Measurements from ENCODE around the gene GRAMD1A. TPM values are rescaled to one million over a fixed set of nuclear protein-coding genes. Genes with fewer than 3 reads are reported as not detected.

Gene GRAMD1A
- total RNA-seq, 1 experiment from 2014 or later: 125 TPM

DNA sequence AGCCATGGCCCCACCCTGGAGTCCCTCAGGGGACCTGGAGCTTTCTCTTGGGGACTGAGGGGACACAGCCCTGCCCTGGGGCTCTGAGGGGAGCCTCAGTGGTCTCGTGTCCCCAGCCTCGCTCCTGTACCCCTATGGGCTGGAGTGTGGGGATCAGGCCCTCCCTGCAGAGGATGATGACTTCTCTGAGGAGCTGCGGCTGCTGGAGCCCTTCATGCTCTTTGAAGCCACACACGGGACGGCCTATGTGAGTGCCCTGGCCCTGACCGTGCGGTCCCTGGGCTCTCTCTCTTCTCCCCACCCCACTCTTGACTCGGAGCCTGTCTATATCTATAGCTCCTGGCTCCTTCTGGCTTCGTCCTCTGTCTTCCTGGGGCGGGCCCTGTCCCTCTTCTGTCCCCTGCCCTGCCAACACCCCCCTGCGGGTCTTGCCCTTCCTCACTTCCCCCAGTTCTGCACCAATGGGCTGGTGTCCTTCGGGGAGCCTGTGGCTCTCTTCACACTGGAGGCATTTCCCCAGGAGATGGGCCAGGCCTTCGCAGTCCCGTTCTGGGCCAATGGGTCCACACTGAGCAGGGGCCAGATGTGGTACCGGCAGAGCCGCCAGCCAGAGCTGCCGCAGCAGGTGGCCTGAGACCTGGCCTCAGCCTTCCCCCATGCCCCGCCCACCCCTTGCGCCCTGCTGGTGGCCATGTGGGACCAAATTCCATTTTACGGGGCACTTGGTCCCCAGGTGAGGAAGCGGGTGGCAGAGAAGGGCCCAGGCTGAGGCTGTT, 74.5 kb downstream of the GRAMD1A start:
- Histone ChIP-seq H3K56ac (ENCODE audit: insufficient read length, low read depth, low read length) (no peak overlapping the region), H3K9me3 (ENCODE audit: control insufficient read depth, low read depth, low read length) (no peaks in the 10 kb centered on the region), H3K79me2 (ENCODE audit: insufficient read depth, low read length) (no peaks in the 10 kb centered on the region), H4K8ac (replicated peaks; ENCODE audit: insufficient read length, low read depth, low read length) (no peak overlapping the region), H3K9ac (ENCODE audit: extremely low read depth, insufficient read length, low read length) (no peak overlapping the region), H3T11ph (ENCODE audit: low read length) (no peak overlapping the region), H2BK15ac (ENCODE audit: low read depth, low read length) (no peak overlapping the region), H2AK5ac (ENCODE audit: insufficient read length, low read length) (no peak overlapping the region), H3K23ac (ENCODE audit: insufficient read length, low read depth, low read length) (no peak overlapping the region), H2AFZ (ENCODE audit: low read length) (no peak overlapping the region), H4K91ac (ENCODE audit: insufficient read length, low read depth, low read length) (no peak overlapping the region), H3K14ac (ENCODE audit: insufficient read depth, low read length) (no peak overlapping the region; the same call in 1 of the 2 replicates), H3K23me2 (ENCODE audit: insufficient read length, low read depth, low read length, poor library complexity, severe bottlenecking) (no peaks in the 10 kb centered on the region), H3K27ac (ENCODE audit: insufficient read length, low read depth, low read length) (no peak overlapping the region), H2BK5ac (ENCODE audit: insufficient read length, low read length) (no peak overlapping the region), H2BK12ac (ENCODE audit: insufficient read length, low read depth, low read length) (no peak overlapping the region), H2BK20ac (ENCODE audit: low read depth, low read length, poor library complexity, severe bottlenecking) (no peak overlapping the region), H3K4me1 (ENCODE audit: insufficient read depth, low read length) (peaks cover 1% of the 10 kb centered on the region; the same call in 1 of the 2 replicates), H3K4me2 (ENCODE audit: insufficient read depth, insufficient read length, low read length) (no peak overlapping the region), H2BK120ac (ENCODE audit: low read depth, low read length, poor library complexity, severe bottlenecking) (no peak overlapping the region), H4K20me1 (ENCODE audit: control insufficient read depth, insufficient read depth, insufficient read length) (no peaks in the 10 kb centered on the region), H3K27me3 (ENCODE audit: insufficient read depth, low read length) (no peaks in the 10 kb centered on the region), H4K5ac (ENCODE audit: insufficient read length, low read depth, low read length) (no peak overlapping the region), H3K18ac (ENCODE audit: insufficient read length, low read depth, low read length) (no peak overlapping the region), H3K79me1 (ENCODE audit: insufficient read depth, low read depth, low read length, poor library complexity, severe bottlenecking) (no peaks in the 10 kb centered on the region), H3K4ac (ENCODE audit: low read depth, low read length) (no peak overlapping the region)
- WGBS (ENCODE audit: extremely low coverage, insufficient read length, low lambda C conversion rate): no CpG with 5 or more reads among the region's 21 CpGs
- no peak overlapping the region for H3K4me3 Mint-ChIP-seq
- no peaks in the 10 kb centered on the region; a peak in 1 of 7 replicates for H3K36me3 Mint-ChIP-seq (ENCODE audit: insufficient read depth in 1 of 3, low read depth in 3 of 3)
- no peak for DNase-seq
- peaks cover 3 to 4% of the 10 kb centered on the region in 2 experiments; a peak in 3 of 5 replicates for H3K9me3 Mint-ChIP-seq
- H3K27me3 Mint-ChIP-seq (ENCODE audit: low read depth): peaks cover 6% of the 10 kb centered on the region
- TF ChIP-seq, protein P1, sequence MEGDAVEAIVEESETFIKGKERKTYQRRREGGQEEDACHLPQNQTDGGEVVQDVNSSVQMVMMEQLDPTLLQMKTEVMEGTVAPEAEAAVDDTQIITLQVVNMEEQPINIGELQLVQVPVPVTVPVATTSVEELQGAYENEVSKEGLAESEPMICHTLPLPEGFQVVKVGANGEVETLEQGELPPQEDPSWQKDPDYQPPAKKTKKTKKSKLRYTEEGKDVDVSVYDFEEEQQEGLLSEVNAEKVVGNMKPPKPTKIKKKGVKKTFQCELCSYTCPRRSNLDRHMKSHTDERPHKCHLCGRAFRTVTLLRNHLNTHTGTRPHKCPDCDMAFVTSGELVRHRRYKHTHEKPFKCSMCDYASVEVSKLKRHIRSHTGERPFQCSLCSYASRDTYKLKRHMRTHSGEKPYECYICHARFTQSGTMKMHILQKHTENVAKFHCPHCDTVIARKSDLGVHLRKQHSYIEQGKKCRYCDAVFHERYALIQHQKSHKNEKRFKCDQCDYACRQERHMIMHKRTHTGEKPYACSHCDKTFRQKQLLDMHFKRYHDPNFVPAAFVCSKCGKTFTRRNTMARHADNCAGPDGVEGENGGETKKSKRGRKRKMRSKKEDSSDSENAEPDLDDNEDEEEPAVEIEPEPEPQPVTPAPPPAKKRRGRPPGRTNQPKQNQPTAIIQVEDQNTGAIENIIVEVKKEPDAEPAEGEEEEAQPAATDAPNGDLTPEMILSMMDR (conservative IDR thresholded peaks at IDR 0.05): no peak
- H3K27ac Mint-ChIP-seq: no peak overlapping the region
- peaks cover under 1 to 7% of the 10 kb centered on the region in 2 experiments for H3K4me1 Mint-ChIP-seq
